Bronchial epithelial cell (primary cell): ENCODE results near the gene S100B. TPM values are rescaled to one million over a fixed set of nuclear protein-coding genes. Genes with fewer than 3 reads are reported as not detected.

Source experiments
- DNase-seq: peaks from one replicate; pipeline ENCODE4 v3.0.0-alpha.2; 2010; ENCODE audit warnings: low read depth
- FAIRE-seq: peaks from 2 replicates; lab custom pipeline; 2011; peaks lifted over from hg19 to GRCh38; lab: Jason Lieb, UNC
- H3K27me3 ChIP-seq: 2 replicates; pipeline ENCODE4 v1.5.1; 2011; ENCODE audit warnings: low read length; ENCODE audit not compliant: control insufficient read depth, insufficient read depth
- H3K36me3 ChIP-seq: 2 replicates; pipeline ENCODE4 v1.5.1; 2011; ENCODE audit warnings: low read length; ENCODE audit not compliant: control insufficient read depth, insufficient read depth
- H3K4me3 ChIP-seq: 2 replicates; pipeline ENCODE4 v1.5.1; 2011; ENCODE audit warnings: mild to moderate bottlenecking, low read depth, low read length, control low read depth
- CTCF ChIP-seq: IDR thresholded peaks from 2 replicates; pipeline ENCODE4 v1.5.1; 2011; ENCODE audit warnings: mild to moderate bottlenecking, moderate library complexity, low read length, control low read depth, inconsistent platforms; ENCODE audit not compliant: insufficient read depth, severe bottlenecking
- total RNA-seq: library from RNA; depleted of rRNA; stranded (reverse); fragments of >200 nt; gene quantifications from 2 replicates; pipeline ENCODE4 v1.2.1, GENCODE V29; 2014

Gene S100B
- total RNA-seq, 1 donor from 2014 or later = not detected

GRCh38 chr21:46557469-46557868 lies 47.4 kb downstream of the S100B start:
- TF ChIP-seq CTCF = no peak
- FAIRE-seq (no peak), DNase-seq (no peak)
- Histone ChIP-seq H3K36me3 (peaks cover 45% of the 10 kb centered on the region), H3K4me3 (no peak overlapping the region), H3K27me3 (no peaks in the 10 kb centered on the region)

- H3K27me3 ChIP-seq = no peaks in the 10 kb centered on the region
- TF ChIP-seq CTCF = no peak
- DNase-seq = no peak
- FAIRE-seq = no peak
- no peak overlapping the region for H3K4me3 ChIP-seq
- H3K36me3 ChIP-seq = peaks cover 41% of the 10 kb centered on the region
These were observed 48.1 kb downstream of the S100B start for GRCh38 chr21:46556802-46557201.

- FAIRE-seq (no peak), DNase-seq (no peak)
- H3K4me3 ChIP-seq = no peak overlapping the region
- H3K36me3 ChIP-seq = peaks cover 36% of the 10 kb centered on the region
- no peaks in the 10 kb centered on the region for H3K27me3 ChIP-seq
- TF ChIP-seq CTCF = no peak
These were observed 49.2 kb downstream of the S100B start for GRCh38 chr21:46555678-46556077.

- no peak for FAIRE-seq
- Histone ChIP-seq H3K27me3 (no peaks in the 10 kb centered on the region), H3K36me3 (peaks cover 39% of the 10 kb centered on the region), H3K4me3 (no peak overlapping the region)
- DNase-seq = no peak
- no peak for TF ChIP-seq CTCF
These were observed 49.7 kb downstream of the S100B start for GRCh38 chr21:46555225-46555617.

GRCh38 chr21:46554431-46555224 lies 50.3 kb downstream of the S100B start:
- no peak for FAIRE-seq
- no peak for TF ChIP-seq CTCF
- Histone ChIP-seq H3K27me3 (no peaks in the 10 kb centered on the region), H3K4me3 (no peak overlapping the region), H3K36me3 (peaks cover 41% of the 10 kb centered on the region)
- DNase-seq = no peak
